HEK293T (cell line): ENCODE measurements around the gene DLX4.

Source experiments
- ELF4 ChIP-seq: fragments of 450-650 bp; IDR thresholded peaks from 2 replicates; pipeline ENCODE4 v1.6.1; 2017; ENCODE audit warnings: antibody characterized with exemption
- FOXM1 ChIP-seq: fragments of 450-650 bp; IDR thresholded peaks from 2 replicates; pipeline ENCODE4 v1.6.1; 2017; ENCODE audit warnings: mild to moderate bottlenecking, borderline replicate concordance
- HDGF ChIP-seq: fragments of 450-650 bp; IDR thresholded peaks from 2 replicates; pipeline ENCODE4 v1.6.1; 2017; ENCODE audit warnings: antibody characterized with exemption, borderline replicate concordance
- PKNOX1 ChIP-seq: fragments of 450-650 bp; IDR thresholded peaks from 2 replicates; pipeline ENCODE4 v1.6.1; 2016
- SP1 ChIP-seq: fragments of 450-650 bp; IDR thresholded peaks from 2 replicates; pipeline ENCODE4 v1.6.1; 2017
- SUZ12 ChIP-seq: fragments of 450-650 bp; IDR thresholded peaks from 2 replicates; pipeline ENCODE4 v1.6.1; 2016; ENCODE audit warnings: mild to moderate bottlenecking
- TARDBP ChIP-seq: fragments of 450-650 bp; IDR thresholded peaks from 2 replicates; pipeline ENCODE4 v1.6.1; 2016

GRCh38 chr17:49964769-49965523 is 4.0 kb upstream of the DLX4 start:
- TF ChIP-seq SUZ12 (no peak), ELF4 (no peak), SP1 (no peak), FOXM1 (no peak), TARDBP (no peak), PKNOX1 (no peak), HDGF (no peak)
